ENCODE results near the gene NTHL1.
A peak's percentile ranks its signal among the peaks of the same experiment; 100 is the strongest.
"Not testable (repeated sequence)": the region's sequence is repeated elsewhere in the genome, so short reads cannot be mapped to it uniquely, and the experiment has no call there.

The NTHL1 gene

DNA sequence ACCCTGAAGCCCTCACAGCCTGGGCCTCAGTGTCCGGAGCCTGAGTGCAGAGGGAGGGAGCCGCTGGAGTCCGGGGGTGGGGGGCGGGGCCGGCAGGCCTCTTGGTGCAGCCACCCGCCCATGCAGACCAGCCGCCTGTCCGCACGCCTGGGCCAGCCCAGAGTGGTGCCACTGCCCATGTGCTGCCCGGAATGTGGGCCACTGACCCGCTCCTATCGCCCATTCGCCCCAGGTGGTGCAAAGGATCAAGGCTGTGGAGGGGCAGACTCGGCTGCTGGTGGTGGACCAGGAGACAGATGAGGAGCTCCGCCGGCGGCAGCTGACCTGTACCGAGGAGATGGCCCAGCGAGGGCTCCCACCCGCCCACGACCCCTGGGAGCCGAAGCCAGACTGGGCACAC is 18.3 kb downstream of the NTHL1 start:
- no peak for DNase-seq (ENCODE audit: low read depth in 2 of 2)

DNA sequence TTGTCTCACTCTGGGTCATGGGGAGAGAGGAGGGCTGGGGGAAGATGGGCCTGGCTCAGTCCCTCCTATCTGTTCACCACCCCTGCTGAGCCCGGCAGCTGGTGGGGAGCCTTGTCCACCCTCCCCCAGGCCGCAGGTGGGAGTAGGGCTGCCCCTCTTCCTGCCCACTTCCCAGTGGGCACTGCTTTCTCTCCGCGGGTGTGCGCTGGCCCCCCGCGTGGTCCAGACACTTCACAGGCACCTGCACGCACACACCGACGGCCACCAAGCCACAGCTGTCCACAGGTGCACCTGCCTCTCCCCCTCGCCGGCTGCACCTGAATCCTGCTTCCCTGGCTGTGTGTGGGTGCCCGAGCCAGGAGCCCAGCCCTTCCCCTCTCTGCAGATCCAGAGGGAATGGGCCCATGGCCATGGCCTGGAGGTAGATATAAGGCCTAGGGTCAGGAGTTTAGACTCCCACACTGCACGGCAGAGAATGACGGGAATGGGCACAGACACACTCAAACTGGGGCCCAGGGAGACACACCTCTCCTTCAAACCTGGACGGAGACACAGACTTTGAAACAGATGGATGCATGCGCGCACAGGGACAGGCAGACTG is 18.9 kb downstream of the NTHL1 start:
- DNase-seq (ENCODE audit: low read depth in 2 of 2) = no peak

DNA sequence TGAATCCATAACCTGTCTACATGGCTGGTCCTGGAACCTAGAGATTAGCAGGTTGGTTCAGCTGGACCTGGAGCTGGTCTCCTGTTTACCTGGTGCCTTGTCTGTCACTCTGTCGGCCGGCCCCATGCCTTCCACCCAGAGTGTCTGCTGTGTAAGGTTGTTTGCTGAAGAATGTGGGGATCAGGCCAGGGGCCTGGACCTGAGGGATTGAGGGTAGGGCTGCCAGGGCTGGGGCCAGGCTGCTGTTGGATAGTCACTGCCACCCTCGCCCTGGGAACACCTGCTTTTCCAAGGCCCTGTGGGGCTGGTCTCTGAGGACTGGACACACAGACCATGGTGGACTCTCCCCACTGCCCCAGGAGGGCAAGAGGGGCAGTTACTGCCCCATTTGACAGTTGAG is 19.5 kb downstream of the NTHL1 start:
- DNase-seq (ENCODE audit: low read depth in 2 of 2) = no peak

DNA sequence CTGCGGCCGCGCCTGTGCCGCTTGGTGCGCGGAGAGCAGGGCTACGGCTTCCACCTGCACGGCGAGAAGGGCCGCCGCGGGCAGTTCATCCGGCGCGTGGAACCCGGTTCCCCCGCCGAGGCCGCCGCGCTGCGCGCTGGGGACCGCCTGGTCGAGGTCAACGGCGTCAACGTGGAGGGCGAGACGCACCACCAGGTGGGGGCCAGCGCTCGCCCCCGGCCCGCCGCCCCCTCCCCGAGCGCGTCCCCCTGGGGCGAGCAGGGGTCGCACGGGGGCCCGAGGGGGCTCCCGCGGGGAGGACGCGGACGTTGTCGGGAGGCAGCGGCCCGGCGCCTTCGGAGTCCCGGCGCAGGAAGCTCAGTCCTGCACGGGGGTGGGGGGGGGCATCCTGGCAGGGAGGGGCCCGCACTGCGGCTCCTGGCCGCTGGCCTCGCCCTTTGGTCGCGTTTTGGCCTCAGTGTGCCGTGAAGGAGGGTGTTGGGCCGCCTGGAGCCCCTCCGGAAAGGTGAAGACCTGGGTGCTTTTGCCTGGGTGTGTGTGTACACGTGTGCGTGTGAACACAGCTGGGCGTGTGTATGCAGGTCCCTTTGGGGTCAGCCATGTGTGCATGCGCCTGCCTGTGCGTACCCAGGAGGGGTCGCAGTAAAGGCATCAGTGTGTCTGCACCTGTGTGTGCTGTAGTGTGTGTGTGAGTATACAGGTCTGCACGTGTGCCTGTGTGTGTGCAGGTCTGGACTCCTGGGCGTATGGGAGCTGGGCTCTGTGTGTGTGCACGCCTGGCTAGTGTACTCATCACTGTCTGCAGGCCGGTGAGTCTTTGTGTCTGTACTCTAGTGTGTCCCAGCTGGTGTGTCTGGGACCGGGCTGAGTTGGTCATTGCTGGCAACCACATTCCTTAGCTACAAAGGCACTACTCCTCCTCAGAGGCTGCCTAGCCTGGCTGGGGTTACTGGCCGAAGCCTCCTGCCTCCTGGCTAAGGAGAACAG is 20.3 kb downstream of the NTHL1 start:
- DNase-seq (ENCODE audit: low read depth in 2 of 2) = no peak

DNA sequence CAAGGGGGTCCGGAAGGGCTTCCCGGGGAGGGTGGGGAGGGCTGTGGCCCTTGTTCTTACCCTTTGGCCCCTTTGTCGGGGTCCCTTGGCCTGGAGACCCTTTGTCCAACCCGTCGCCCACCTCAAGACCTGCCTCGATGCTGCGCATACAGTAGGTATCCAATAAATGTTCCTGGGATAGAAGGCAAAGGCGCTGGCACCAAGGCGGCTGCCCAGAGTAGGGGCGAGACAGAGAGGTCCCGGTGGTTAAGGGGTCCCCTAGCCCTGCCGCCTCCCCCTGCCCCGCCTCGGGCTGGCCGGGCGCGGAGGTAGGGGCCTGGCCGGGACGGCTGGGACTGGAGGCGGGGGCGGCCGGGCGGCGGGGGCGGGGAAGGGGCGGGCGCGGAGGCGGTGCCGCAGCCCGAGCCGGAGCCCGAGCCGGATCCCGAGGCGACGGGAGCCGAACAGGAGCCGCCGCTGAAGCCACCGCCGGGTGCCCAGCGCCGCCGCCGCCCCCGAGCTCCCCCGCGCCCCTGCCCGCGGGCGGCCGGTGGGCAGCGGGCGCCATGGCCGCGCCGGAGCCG is 21.1 kb downstream of the NTHL1 start, which contains the start of gene NHERF2:
Gene NHERF2 (plus strand): TSS at position 442 of the 563 bp plus-strand sequence. CDS start 104 bp downstream, at position 546.
- no peak for DNase-seq (ENCODE audit: low read depth in 2 of 2)

DNA sequence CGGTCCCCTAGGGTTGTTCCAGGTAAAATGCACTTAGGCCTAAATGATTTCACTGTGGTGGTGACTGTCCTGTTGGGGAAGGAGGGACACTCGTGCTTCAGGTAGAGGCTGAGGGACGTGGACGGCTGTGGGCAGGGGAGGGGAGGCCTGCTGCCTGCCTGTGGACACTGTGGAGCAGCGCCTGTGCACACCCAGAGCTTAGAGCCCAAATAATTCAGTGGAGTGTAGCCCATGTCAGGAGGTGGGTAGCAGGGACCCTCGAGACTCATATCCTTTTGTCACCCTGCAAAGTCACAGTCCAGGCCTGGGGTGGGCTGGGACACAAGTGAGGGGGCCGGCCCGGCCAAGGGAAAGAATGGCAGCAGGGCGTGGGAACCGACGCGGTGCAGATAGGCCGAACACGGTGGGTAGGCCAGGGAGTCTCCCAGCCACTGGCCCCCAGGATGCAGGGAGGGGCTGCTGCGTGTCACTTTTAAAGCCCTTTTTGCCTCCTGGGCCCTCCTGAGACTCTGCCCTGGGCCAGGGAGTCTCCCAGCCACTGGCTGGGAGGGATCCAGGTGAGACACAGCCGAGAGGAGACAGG is 21.7 kb downstream of the NTHL1 start:
- no peak for DNase-seq (ENCODE audit: low read depth in 2 of 2)

DNA sequence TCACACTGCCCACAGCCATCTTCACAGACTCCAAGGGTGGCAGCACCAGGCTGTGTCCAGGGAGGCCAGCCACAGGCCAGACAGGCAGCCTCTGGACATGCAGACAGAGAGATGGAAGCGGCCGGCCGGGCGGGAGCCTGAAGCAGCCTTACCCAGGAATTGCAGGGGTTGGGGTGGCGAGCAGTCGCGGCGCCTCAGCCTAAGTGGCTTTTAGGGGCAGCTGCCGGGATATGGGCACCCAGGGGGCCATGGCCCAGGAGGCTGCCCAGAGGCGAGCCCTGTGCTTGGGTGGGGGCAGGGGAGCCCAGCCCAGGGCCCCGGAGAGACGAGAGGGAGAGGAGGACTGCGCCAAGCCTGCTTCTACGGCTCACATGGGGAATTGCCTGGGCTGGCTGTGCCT is 22.4 kb downstream of the NTHL1 start:
- no peak for DNase-seq (ENCODE audit: low read depth in 2 of 2)

DNA sequence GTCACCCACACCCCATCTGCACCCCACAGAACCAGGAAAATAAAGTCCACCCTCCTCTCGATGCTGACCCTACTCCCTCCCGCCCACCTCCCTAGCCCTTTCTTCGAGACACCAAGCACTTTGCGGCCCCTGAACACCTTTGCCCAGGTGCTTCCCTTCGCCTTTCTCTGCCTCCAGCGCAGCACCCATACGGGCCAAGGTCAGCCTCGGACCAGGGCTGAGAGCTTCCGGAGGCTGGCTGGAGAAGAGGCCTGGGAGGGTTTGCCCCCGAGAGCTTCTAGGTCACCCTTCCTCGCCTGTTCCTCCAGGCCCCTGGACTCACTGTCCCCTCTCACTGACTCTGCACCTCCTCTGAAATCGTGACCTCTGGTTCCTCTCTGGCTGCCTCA is 23.6 kb downstream of the NTHL1 start:
- DNase-seq (ENCODE audit: low read depth in 2 of 2) = no peak

DNA sequence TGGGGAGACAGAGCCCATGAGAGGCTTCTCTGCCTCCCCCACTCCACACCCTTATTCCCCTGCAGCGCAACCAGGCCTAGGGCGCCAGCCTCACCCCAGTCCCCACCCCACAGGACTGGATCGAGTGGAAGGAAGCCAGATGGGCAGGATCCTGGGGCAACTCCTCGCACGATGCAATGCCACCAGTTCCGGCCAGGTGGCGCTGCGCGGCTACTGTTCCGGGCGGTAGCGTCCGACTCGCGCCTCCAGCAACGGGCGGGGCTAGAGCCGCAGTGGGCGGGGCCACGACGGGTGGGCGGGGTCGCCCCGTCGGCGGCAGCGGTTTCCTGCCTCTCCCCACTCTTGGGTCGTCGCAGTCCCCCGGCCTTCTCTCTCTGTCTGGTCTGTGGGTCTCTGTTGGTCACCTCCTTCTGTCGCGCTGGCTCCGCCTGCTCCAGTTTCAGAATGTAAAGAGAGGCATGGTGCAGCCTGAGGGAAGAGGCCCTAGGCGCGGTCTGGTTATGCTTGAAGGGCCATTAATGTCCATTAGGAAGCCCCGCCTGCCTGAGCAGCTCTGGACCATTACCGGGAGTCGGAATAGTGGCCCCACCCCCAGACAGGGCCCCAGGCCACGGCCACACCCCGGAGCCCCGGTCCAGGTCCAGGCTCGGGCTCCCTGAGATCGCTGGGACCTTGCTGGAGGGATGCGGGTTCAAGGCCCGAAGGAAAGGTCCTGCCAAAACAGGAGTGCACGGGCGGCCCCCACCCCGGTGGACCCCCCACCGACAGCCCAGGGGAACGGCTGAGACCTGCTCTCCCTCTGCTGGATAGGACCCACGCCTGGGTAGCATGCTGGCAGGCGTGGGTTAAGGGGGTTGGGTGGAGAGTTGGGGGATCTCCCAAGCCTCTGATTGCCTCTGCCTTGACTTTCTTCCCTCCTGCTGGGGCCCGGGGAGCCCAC is 24.3 kb downstream of the NTHL1 start:
- peak; percentile 84 to 92 for DNase-seq (ENCODE audit: low read depth in 2 of 2)

DNA sequence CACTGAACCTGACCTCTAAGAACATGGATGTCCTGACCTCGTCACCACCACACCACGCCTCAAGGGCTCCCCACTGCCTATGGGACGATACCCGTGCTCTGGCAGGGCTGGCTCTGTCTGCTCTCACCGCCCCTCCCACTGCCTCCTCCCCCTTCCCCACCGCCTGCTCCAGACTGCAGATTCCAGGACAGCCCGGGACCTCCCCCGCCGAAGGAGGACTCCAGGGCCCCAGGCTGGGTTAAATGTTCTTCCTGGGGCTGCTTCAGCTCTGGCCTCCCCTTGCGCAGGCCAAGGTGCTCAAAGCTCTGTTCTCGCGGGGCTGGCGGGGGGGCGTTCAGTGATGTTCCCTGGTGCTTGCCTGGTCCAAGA is 24.9 kb downstream of the NTHL1 start:
- no peak for DNase-seq (ENCODE audit: low read depth in 2 of 2)

DNA sequence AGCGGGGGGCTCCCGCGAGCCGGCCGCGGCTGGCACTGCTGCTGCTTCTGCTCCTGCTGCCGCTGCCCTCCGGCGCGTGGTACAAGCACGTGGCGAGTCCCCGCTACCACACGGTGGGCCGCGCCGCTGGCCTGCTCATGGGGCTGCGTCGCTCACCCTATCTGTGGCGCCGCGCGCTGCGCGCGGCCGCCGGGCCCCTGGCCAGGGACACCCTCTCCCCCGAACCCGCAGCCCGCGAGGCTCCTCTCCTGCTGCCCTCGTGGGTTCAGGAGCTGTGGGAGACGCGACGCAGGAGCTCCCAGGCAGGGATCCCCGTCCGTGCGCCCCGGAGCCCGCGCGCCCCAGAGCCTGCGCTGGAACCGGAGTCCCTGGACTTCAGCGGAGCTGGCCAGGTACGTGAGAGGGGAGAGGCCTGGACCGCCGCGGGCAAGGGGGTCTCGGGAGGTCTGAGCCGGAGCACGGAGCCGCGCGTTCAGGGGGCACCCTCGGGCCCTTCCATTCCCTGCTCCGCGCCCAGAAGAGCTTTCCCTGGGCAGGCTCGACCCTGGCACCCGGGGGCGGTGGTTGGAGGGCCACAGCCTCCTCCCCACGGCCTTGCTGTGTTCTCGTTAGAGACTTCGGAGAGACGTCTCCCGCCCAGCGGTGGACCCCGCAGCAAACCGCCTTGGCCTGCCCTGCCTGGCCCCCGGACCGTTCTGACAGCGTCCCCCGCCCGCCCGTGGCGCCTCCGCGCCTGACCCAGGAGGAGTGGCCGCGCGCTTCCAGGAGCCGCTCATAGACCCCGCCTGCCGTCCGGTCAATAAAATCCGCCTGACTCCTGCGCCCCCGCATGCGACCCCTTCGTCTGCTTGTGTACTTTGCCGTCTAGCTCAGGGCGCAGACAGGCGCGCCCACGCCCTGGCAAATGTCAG is 27.5 kb downstream of the NTHL1 start:
- no peak for DNase-seq (ENCODE audit: low read depth in 2 of 2)

DNA sequence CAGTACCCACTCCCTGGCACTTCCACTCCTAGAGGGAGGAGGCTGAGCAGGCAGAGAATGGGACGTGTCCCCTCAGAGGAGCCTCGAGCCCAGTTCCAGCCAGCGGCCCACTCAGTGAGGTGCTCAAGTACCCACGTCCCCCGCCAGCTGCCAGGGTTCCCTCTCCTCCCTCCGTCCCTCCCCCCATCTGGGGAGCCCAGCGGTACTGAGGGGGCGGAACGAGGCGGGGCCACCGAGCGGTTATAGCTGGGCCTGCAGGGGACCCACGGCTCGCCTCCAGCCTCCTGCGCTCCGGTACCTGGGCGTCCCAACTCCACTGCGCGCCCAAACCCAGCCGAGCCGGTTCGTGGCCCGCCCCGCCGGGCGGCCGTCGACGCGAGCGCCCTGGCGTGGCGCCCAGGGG is 28.1 kb downstream of the NTHL1 start, which contains the start of gene NPW:
Gene NPW (plus strand): TSS at position 268 of the 403 bp plus-strand sequence.
- no peak for DNase-seq (ENCODE audit: low read depth in 2 of 2)

DNA sequence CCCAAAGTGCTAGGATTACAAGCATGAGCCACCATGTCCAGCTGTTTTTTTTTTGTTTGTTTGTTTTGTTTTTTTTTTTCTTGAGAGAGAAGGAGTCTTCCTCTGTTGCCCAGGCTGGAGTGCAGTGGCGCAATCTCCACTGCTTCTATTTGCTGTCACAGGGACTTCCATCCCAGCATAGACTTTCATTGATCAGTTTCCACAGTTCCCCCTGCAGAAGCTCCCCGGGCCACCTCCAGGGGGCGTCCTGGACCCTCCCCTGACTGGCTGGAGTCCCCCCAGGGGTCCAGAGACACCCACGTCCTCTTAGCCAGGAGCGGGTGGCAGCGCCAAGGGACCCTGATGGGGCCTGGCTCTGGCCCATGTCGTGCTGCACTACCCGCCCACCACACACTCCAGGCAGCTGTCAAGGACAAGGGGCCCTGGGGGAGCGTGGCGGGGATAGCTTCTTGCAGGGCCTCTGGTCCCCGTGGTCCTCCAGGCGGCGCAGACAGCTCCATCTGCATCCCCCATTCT is 31.2 kb downstream of the NTHL1 start:
- no peak for DNase-seq (ENCODE audit: low read depth in 2 of 2)

DNA sequence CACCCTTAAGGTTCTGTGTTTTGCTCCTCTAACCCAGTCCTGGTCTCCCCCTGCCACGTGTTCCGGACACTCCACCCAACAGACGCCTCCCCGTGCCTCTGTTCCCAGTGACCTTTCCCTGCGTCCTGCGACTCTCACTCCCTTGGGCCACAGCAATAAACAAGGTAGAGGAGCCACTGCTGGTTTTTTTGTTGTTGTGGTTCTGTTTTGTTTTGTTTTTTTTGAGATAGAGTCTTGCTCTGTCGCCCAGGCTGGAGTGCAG is 31.8 kb downstream of the NTHL1 start:
- no peak for DNase-seq (ENCODE audit: low read depth in 2 of 2)

DNA sequence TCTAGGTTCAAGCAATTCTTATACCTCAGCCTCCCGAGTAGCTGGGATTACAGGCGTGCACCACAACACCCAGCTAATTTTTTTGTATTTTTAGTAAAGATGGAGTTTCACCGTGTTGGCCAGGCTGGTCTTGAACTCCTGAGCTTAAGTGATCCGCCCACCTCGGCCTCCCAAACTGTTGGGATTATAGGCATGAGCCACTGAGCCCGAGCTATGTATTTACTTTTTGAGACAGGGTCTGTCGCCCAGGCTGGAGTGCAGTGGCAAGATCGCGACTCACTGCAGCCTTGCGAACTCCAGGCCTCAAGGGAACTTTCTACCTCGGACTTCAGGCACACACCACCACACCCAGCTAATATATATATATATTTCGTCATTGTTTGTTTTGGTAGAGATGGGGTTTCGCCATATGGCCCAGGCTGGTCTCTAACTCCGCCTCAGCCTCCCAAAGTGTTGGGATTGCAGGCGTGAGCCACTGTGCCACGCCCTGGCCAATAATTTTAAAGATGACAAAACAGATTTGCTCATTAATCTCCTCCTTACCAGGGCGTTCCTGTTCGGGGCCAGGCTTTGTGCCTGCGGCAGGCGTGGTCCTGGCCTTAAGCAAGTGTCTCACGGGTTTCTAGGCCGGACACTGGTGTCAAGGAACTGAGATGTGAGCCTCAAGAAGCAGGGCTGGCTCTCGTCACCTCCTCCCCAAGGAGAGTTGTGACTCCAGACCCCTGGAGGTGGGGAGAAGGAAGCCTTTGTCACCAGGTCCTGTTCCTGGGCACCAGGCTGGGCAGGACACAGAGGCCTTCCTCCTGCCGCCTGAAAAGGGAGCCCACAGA is 32.3 kb downstream of the NTHL1 start:
- DNase-seq (ENCODE audit: low read depth in 2 of 2) = no peak

DNA sequence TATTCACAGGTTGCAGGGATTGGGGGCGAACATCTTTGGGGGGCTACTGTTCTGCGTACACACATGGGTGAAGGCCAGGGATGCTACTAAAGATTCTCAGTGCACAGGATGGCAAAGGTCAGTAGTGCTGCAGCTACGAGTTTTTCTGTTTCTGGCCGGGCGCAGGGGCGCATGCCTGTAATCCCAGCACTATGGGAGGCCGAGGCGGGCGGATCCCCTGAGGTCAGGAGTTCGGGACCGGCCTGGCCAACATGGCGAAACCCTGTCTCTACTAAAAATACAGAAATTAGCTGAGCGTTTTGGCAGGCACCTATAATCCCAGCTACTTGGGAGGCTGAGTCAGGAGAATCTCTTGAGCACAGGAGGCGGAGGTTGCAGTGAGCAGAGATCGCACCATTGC is 34.1 kb downstream of the NTHL1 start:
- DNase-seq (ENCODE audit: low read depth in 2 of 2) = no peak

DNA sequence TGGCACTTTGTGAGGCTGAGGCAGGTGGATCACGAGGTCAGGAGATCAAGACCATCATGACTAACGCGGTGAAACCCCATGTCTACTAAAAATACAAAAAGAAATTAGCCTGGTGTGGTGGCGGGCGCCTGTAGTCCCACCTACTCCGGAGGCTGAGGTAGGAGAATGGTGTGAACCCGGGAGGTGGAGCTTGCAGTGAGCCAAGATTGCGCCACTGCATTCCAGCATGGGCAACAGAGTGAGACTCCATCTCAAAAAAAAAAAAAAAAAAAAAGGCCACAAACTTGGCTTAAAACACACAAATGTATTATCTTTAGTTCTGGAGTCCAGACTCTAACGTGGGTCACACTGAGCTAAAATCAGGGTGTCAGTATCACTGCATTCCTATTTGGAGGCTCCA is 35.9 kb downstream of the NTHL1 start:
- DNase-seq (ENCODE audit: low read depth in 2 of 2) = not testable (repeated sequence)

DNA sequence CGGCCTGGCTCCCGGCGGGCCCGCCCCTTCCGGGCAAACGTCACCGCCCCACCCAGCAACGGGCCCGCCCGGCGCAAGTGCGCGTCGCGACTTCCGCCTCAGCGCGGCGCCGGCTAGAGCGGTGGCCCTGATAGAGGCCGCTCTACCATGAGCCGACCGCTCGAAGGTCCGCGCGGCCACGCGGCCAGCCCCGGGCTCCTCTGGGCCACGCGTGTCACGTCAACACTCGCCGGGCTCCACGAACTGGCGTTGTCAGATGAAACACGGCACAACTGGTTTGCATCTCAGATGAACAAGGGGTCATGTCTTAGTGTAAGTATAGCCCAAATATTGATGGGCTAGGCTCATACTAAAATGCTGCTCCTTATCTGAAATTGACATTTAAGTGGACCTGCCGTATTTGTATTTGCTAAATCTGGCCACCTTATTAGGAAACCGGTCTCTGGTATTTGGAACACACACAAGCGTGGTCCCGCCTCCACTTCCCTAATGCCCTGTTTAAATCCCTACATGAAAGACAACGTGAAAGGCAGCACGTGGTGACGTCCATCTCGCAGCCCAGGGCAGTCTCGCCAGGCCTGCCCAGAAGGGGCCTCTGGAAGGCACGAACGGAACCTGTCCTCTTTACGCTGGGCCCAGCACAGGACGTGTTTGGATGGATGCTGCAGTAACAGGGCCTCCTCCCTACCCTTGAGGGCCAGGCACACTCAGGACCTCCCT is 37.7 kb downstream of the NTHL1 start, which contains the start of gene ZNF598:
Gene ZNF598 (minus strand): TSS at position 31 of the 720 bp plus-strand sequence.
- DNase-seq (ENCODE audit: low read depth in 2 of 2) = peak; percentile 52 to 56
